Endothelial cell of umbilical vein (primary cell): ENCODE data around the gene PRKCZ. TPM values are rescaled to one million over a fixed set of nuclear protein-coding genes. Genes with fewer than 3 reads are reported as not detected.

Source experiments
- BruUV-seq: library from RNA; stranded (reverse); fragments of 400-500 nt; replicated peaks from 2 replicates; lab custom pipeline; 2021; lab: Mats Ljungman, UMichigan
- CTCF ChIA-PET: fragments of 300-600, 350-600 bp; sonication (Branson Sonifier 250); formaldehyde crosslinking; loops from one replicate; lab custom pipeline; 2021; ENCODE audit warnings: antibody characterized with exemption, inconsistent platforms; lab: Charles Lee
- POLR2A ChIA-PET: fragments of 300-600, 350-600 bp; sonication (Branson Sonifier 250); formaldehyde crosslinking; loops from one replicate; lab custom pipeline; 2021; ENCODE audit warnings: antibody characterized with exemption, inconsistent platforms; lab: Charles Lee
- DNase-seq: peaks from one replicate; pipeline ENCODE4 v3.0.0-alpha.2; 2011; ENCODE audit warnings: low read depth, low spot score
- FAIRE-seq: peaks from 2 replicates; lab custom pipeline; 2011; peaks lifted over from hg19 to GRCh38; lab: Jason Lieb, UNC
- H2AFZ ChIP-seq: 2 replicates; pipeline ENCODE4 v1.6.0; 2012; ENCODE audit warnings: low read depth, low read length, control low read depth, inconsistent platforms
- H3K27ac ChIP-seq: 2 replicates; pipeline ENCODE4 v1.5.1; 2011; ENCODE audit warnings: low read depth, mild to moderate bottlenecking, control low read depth, low read length, moderate library complexity; ENCODE audit not compliant: insufficient read depth
- H3K27me3 ChIP-seq, 2 experiments: 2 replicates each; pipeline versions ENCODE4 v1.6.0 to v1.6.1; 2011; ENCODE audit warnings: low read length in 2 of 2, mixed read lengths in 1 of 2; ENCODE audit not compliant: control insufficient read depth in 2 of 2, insufficient read depth in 2 of 2
- H3K36me3 ChIP-seq, 2 experiments: 2 replicates in 1 of 2; 3 replicates in 1 of 2; pipeline ENCODE4 v1.5.1; 2011; ENCODE audit warnings: low read length in 2 of 2, mild to moderate bottlenecking in 1 of 2, moderate library complexity in 1 of 2; ENCODE audit not compliant: control insufficient read depth in 2 of 2, insufficient read depth in 2 of 2; ENCODE audit errors: extremely low read depth in 1 of 2
- H3K4me1 ChIP-seq: 3 replicates; pipeline ENCODE4 v1.5.1; 2011; ENCODE audit warnings: mild to moderate bottlenecking, low read length; ENCODE audit not compliant: control insufficient read depth, insufficient read depth; ENCODE audit errors: extremely low read depth
- H3K4me2 ChIP-seq: 2 replicates; pipeline ENCODE4 v1.6.1; 2011; ENCODE audit warnings: low read length, control low read depth, mixed read lengths; ENCODE audit not compliant: insufficient read depth
- H3K4me3 ChIP-seq, 3 experiments: fragments of 200-600 bp in 1 of 3; sonication (generic), shearing (Covaris generic) in 1 of 3; replicated peaks in 1 of 3; 2 replicates each; pipeline ENCODE4 v1.5.1; 2011 to 2016; ENCODE audit warnings: control low read depth in 3 of 3, low read length in 3 of 3, mild to moderate bottlenecking in 2 of 3, inconsistent platforms in 1 of 3, low read depth in 1 of 3, moderate library complexity in 1 of 3; ENCODE audit not compliant: insufficient read depth in 1 of 3
- H3K79me2 ChIP-seq: 2 replicates; pipeline ENCODE4 v1.6.0; 2012; ENCODE audit warnings: low read length, inconsistent platforms; ENCODE audit not compliant: control insufficient read depth, insufficient read depth
- H3K9ac ChIP-seq: replicated peaks from 2 replicates; pipeline ENCODE3; 2011; ENCODE audit warnings: low read length, control low read depth; ENCODE audit not compliant: insufficient read depth; ENCODE audit errors: extremely low read depth
- H3K9me1 ChIP-seq: replicated peaks from 3 replicates; pipeline ENCODE4 v1.6.0; 2011; ENCODE audit warnings: mild to moderate bottlenecking, low read length; ENCODE audit not compliant: control insufficient read depth, insufficient read depth; ENCODE audit errors: extremely low read depth
- H3K9me3 ChIP-seq: replicated peaks from 2 replicates; pipeline ENCODE4 v1.5.1; 2012; ENCODE audit warnings: low read length, inconsistent platforms; ENCODE audit not compliant: control insufficient read depth, insufficient read depth
- H4K20me1 ChIP-seq: replicated peaks from 2 replicates; pipeline ENCODE3; 2011; ENCODE audit warnings: mild to moderate bottlenecking, low read length; ENCODE audit not compliant: control insufficient read depth, insufficient read depth; ENCODE audit errors: extremely low read depth
- EZH2 ChIP-seq: IDR thresholded peaks from 2 replicates; pipeline ENCODE4 v1.6.1; 2012; ENCODE audit warnings: borderline replicate concordance, low read depth, mild to moderate bottlenecking, moderate library complexity, low read length, inconsistent platforms; ENCODE audit not compliant: severe bottlenecking
- FOS ChIP-seq: IDR thresholded peaks from 2 replicates; pipeline ENCODE4 v1.6.1; 2011; ENCODE audit warnings: mild to moderate bottlenecking, low read length, moderate library complexity, borderline replicate concordance; ENCODE audit not compliant: insufficient read depth
- GATA2 ChIP-seq: IDR thresholded peaks from 2 replicates; pipeline ENCODE4 v1.7.0; 2011; ENCODE audit warnings: low read depth, mild to moderate bottlenecking, moderate library complexity, mixed read lengths, low read length; ENCODE audit not compliant: insufficient read length, insufficient read depth
- JUN ChIP-seq: IDR thresholded peaks from 2 replicates; pipeline ENCODE4 v1.6.1; 2011; ENCODE audit warnings: borderline replicate concordance, low read depth; ENCODE audit not compliant: insufficient read length, insufficient read depth
- MYC ChIP-seq: IDR thresholded peaks from one replicate; pipeline ENCODE4 v1.6.1; 2011; ENCODE audit warnings: mild to moderate bottlenecking, low read depth, low read length
- POLR2A ChIP-seq: IDR thresholded peaks from 2 replicates; pipeline ENCODE4 v1.6.1; 2012; ENCODE audit warnings: low read depth, mild to moderate bottlenecking, control low read depth, low read length
- POLR2AphosphoS5 ChIP-seq: IDR thresholded peaks from 2 replicates; pipeline ENCODE4 v1.6.1; 2012; ENCODE audit warnings: low read depth, mild to moderate bottlenecking, control low read depth, low read length, moderate library complexity; ENCODE audit not compliant: insufficient read depth
- dilution Hi-C: fragments of 300-500 bp; cut with MboI; formaldehyde crosslinking; loops from one replicate; pipeline ENCODE4 v1.15.0; 2019; ENCODE audit warnings: low sequenced_read_pairs; ENCODE audit not compliant: extremely low pct_ligation_motif_present
- intact Hi-C: fragments of 100-400 bp; cut with micrococcal nuclease; formaldehyde crosslinking; loops from one replicate; pipeline ENCODE4 v1.10.0; 2022
- polyA plus RNA-seq, 4 experiments: library from polyadenylated mRNA; depleted of rRNA in 3 of 4; stranded (reverse) in 3 of 4; unstranded in 1 of 4; fragments of >200 nt; gene quantifications; 2 replicates each; pipeline versions ENCODE4 v1.2.1 to v1.2.3, GENCODE V29; 2011 to 2012; ENCODE audit warnings: missing spikeins in 1 of 4
- total RNA-seq: library from RNA; stranded (reverse); gene quantifications from 2 replicates; pipeline ENCODE4 v1.2.3, GENCODE V29; 2021
- TF ChIP-seq, protein P1 (sequence below), 2 donors: IDR thresholded peaks; 1 replicate in 1 of 2; 2 replicates in 1 of 2; pipeline ENCODE4 v1.5.1; 2011; ENCODE audit warnings: low read length in 2 of 2, mild to moderate bottlenecking in 2 of 2, moderate library complexity in 2 of 2, control low read depth in 1 of 2, inconsistent platforms in 1 of 2, low read depth in 1 of 2; ENCODE audit not compliant: insufficient read depth in 1 of 2; ENCODE audit errors: extremely low read depth in 1 of 2
- TF ChIP-seq, protein P2 (sequence below): IDR thresholded peaks from 2 replicates; pipeline ENCODE4 v1.6.1; 2011; ENCODE audit not compliant: insufficient read depth, insufficient read length

PRKCZ gene
- total and polyA plus RNA-seq, 2 donors (not counting 3 experiments of a cell fraction or from before 2014, with no cell fraction given), result 0.22 to 1.7 TPM

DNA sequence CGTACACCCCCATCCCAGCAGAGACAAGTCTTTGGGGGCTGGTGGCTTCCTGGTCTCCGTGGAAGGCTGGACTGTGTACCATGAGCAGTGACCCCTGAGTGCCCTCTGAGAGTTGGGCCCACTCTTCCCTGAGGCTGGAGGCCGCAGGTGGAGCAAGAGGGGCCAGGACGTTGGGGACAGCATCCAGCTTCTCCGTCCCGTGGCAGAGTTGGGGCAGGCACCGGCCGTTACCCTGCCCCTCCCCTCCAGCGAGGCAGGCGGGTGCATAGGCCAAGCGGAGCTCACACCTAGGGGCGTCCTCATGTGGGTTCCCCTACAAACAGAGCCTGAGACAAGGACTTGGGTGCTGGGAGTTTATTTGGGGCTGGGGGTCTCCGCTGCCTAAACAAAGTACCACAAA lies 17.0 kb upstream of the PRKCZ start:
- no peak overlapping the region for H3K4me3 ChIP-seq
- no peaks in the 10 kb centered on the region for H4K20me1 ChIP-seq
- DNase-seq (no peak), FAIRE-seq (no peak)
- ChIA-PET POLR2A (no interaction called here), CTCF (interaction anchor here (4.7 kb wide), 1 partner anchor 12 kb away, joined by 19 read pairs; no protein-coding TSS in a partner anchor)
- no peaks in the 10 kb centered on the region for H3K4me1 ChIP-seq
- TF ChIP-seq FOS (no peak), JUN (no peak), MYC (no peak), POLR2AphosphoS5 (no peak), GATA2 (no peak), EZH2 (no peak), POLR2A (no peak)
- TF ChIP-seq, protein P1, sequence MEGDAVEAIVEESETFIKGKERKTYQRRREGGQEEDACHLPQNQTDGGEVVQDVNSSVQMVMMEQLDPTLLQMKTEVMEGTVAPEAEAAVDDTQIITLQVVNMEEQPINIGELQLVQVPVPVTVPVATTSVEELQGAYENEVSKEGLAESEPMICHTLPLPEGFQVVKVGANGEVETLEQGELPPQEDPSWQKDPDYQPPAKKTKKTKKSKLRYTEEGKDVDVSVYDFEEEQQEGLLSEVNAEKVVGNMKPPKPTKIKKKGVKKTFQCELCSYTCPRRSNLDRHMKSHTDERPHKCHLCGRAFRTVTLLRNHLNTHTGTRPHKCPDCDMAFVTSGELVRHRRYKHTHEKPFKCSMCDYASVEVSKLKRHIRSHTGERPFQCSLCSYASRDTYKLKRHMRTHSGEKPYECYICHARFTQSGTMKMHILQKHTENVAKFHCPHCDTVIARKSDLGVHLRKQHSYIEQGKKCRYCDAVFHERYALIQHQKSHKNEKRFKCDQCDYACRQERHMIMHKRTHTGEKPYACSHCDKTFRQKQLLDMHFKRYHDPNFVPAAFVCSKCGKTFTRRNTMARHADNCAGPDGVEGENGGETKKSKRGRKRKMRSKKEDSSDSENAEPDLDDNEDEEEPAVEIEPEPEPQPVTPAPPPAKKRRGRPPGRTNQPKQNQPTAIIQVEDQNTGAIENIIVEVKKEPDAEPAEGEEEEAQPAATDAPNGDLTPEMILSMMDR (IDR thresholded peaks at IDR 0.05; ENCODE audit: extremely low read depth in 1 of 2, insufficient read depth in 1 of 2, low read depth in 1 of 2, low read length in 2 of 2), result no peak
- TF ChIP-seq, protein P2, sequence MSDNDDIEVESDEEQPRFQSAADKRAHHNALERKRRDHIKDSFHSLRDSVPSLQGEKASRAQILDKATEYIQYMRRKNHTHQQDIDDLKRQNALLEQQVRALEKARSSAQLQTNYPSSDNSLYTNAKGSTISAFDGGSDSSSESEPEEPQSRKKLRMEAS, result no peak
- no peak overlapping the region for H3K4me2 ChIP-seq
- H3K27me3 ChIP-seq, result no peaks in the 10 kb centered on the region
- H3K9me3 ChIP-seq, result no peaks in the 10 kb centered on the region
- intact Hi-C loops (no loop called here), dilution Hi-C loops (no loop called here)
- H3K27ac ChIP-seq, result no peak overlapping the region
- H3K9me1 ChIP-seq, result no peaks in the 10 kb centered on the region
- BruUV-seq, result no TSS peak
- no peak overlapping the region for H2AFZ ChIP-seq
- H3K79me2 ChIP-seq, result no peaks in the 10 kb centered on the region
- no peak overlapping the region for H3K9ac ChIP-seq
- H3K36me3 ChIP-seq, result no peaks in the 10 kb centered on the region
